Suprapubic skin (tissue), 4 donors: ENCODE results near the gene CLIC2. TPM values are rescaled to one million over a fixed set of nuclear protein-coding genes. Genes with fewer than 3 reads are reported as not detected.

Source experiments
- DNase-seq, 2 donors: peaks; one replicate each; pipeline ENCODE4 v3.0.0-alpha.2; 2019; ENCODE audit warnings: low spot score in 2 of 2
- H3K27ac ChIP-seq: fragments of 200-600 bp; sonication (generic); one replicate; pipeline ENCODE4 v1.5.1; 2019
- H3K27me3 ChIP-seq: fragments of 200-600 bp; sonication (generic); one replicate; pipeline ENCODE4 v1.5.1; 2019
- H3K36me3 ChIP-seq: fragments of 200-600 bp; sonication (generic); one replicate; pipeline ENCODE4 v1.5.1; 2019
- H3K4me1 ChIP-seq: fragments of 200-600 bp; sonication (generic); one replicate; pipeline ENCODE4 v1.5.1; 2019
- H3K4me3 ChIP-seq: fragments of 200-600 bp; sonication (generic); one replicate; pipeline ENCODE4 v1.5.1; 2019; ENCODE audit warnings: mild to moderate bottlenecking
- H3K9me3 ChIP-seq: fragments of 200-600 bp; sonication (generic); one replicate; pipeline ENCODE4 v1.5.1; 2019
- EP300 ChIP-seq: sonication (generic); formaldehyde crosslinking; IDR thresholded peaks from one replicate; pipeline ENCODE4 v1.6.1; 2017; ENCODE audit warnings: antibody characterized with exemption
- POLR2A ChIP-seq, 2 donors: fragments of 450-650 bp; IDR thresholded peaks; one replicate each; pipeline ENCODE4 v1.6.1; 2017; ENCODE audit warnings: antibody characterized with exemption in 2 of 2, mild to moderate bottlenecking in 2 of 2, moderate library complexity in 2 of 2
- POLR2AphosphoS5 ChIP-seq, 3 donors: sonication (generic); formaldehyde crosslinking; IDR thresholded peaks; one replicate each; pipeline ENCODE4 v1.6.1; 2017; ENCODE audit warnings: antibody characterized with exemption in 3 of 3
- WGBS: methylation state at CpG from one replicate; pipeline ENCODE4 v1.1.5; 2018; 5-methylcytosine and 5-hydroxymethylcytosine counted together
- total RNA-seq, 4 donors: library from RNA; depleted of rRNA; stranded (reverse); fragments of >200 nt; gene quantifications; one replicate each; pipeline ENCODE4 v1.1.0, GENCODE V29; 2016
- TF ChIP-seq, protein P1 (sequence below), 2 donors: fragments of 200-600 bp in 1 of 2; fragments of 450-650 bp in 1 of 2; sonication (generic) in 1 of 2; IDR thresholded peaks; one replicate each; pipeline ENCODE4 v1.5.1; 2016 to 2019; ENCODE audit warnings: antibody characterized with exemption in 2 of 2, mild to moderate bottlenecking in 1 of 2, moderate library complexity in 1 of 2

The CLIC2 gene
- total RNA-seq, 4 donors from 2014 or later: 4.8 to 9.2 (median 7.4) TPM

DNA sequence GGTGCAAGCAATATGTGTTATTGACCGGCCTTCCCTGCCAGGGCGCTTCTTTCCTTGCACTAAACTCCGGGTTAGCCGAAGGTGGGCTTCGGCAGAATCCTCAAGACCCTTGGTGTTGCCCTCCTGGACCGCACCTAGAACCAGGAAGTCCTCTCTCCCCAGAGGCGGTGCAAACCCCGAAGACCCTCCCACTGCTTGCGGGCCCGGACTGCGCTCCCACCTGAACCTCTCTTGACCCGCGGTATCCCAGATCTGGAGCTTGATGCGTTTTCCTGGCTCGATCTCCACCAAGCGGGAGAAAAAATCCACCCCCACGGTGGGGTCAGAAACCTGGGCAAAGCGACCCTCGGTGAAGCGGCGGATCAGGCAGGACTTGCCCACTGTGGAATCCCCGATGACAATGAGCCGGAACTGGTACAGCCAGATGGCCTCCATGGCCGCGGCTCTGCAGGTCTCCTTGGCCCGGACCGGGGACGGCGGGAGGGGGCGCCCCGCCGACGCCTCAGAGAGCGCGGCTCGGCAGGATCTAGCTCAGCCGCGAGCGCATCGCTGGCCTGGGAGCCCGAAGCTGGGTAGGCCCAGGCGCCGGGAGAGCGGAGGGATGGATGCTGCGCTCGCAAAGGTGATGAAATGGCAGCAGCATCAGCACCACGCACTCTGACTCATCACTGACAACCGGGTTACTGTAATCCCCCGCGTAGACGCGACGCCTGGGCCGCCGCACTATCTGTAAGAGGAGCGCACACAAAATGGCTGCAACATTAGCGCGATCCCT is 70.4 kb downstream of the CLIC2 start, which contains the start of gene RAB39B:
RAB39B (minus strand) TSS at position 638 of the 775 bp plus-strand sequence; CDS start at position 435, 203 bp downstream.
- Histone ChIP-seq H3K27ac (no peak within 1 kb of the TSS), H3K4me3 (peak within 1 kb of the TSS; percentile 37), H3K36me3 (no peaks in the 10 kb centered on the region), H3K27me3 (peaks cover 4% of the 10 kb centered on the region), H3K9me3 (no peaks in the 10 kb centered on the region), H3K4me1 (no peaks in the 10 kb centered on the region)
- TF ChIP-seq EP300 (no peak), POLR2A (IDR thresholded peaks at IDR 0.05) (no peak), POLR2AphosphoS5 (IDR thresholded peaks at IDR 0.05) (no peak)
- TF ChIP-seq, protein P1, sequence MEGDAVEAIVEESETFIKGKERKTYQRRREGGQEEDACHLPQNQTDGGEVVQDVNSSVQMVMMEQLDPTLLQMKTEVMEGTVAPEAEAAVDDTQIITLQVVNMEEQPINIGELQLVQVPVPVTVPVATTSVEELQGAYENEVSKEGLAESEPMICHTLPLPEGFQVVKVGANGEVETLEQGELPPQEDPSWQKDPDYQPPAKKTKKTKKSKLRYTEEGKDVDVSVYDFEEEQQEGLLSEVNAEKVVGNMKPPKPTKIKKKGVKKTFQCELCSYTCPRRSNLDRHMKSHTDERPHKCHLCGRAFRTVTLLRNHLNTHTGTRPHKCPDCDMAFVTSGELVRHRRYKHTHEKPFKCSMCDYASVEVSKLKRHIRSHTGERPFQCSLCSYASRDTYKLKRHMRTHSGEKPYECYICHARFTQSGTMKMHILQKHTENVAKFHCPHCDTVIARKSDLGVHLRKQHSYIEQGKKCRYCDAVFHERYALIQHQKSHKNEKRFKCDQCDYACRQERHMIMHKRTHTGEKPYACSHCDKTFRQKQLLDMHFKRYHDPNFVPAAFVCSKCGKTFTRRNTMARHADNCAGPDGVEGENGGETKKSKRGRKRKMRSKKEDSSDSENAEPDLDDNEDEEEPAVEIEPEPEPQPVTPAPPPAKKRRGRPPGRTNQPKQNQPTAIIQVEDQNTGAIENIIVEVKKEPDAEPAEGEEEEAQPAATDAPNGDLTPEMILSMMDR (IDR thresholded peaks at IDR 0.05): no peak
- WGBS: 27% methylated on average over 47 of the region's 58 CpGs
- no peak for DNase-seq

- Histone ChIP-seq H3K36me3 (no peaks in the 10 kb centered on the region), H3K4me3 (no peak overlapping the region), H3K27ac (no peak overlapping the region), H3K4me1 (no peaks in the 10 kb centered on the region), H3K27me3 (peaks cover 4% of the 10 kb centered on the region), H3K9me3 (no peaks in the 10 kb centered on the region)
- DNase-seq: no peak
- 44% methylated on average over 5 of the region's 5 CpGs for WGBS
- TF ChIP-seq, protein P1 (IDR thresholded peaks at IDR 0.05): no peak
- no peak for TF ChIP-seq POLR2A (IDR thresholded peaks at IDR 0.05)
- TF ChIP-seq POLR2AphosphoS5 (IDR thresholded peaks at IDR 0.05): no peak
- TF ChIP-seq EP300: no peak
Measured at GRCh38 chrX:155262970-155263754, 71.3 kb downstream of the CLIC2 start.

- WGBS: 42% methylated on average over 3 of the region's 3 CpGs
Measured at GRCh38 chrX:155259752-155260151, 74.7 kb downstream of the CLIC2 start.

GRCh38 chrX:155251391-155251790 is 83.0 kb downstream of the CLIC2 start:
- WGBS: 31% methylated on average over 1 of the region's 1 CpG
- H3K36me3 ChIP-seq: no peaks in the 10 kb centered on the region
- H3K4me1 ChIP-seq: no peaks in the 10 kb centered on the region
- TF ChIP-seq EP300: no peak
- no peak for TF ChIP-seq POLR2AphosphoS5 (IDR thresholded peaks at IDR 0.05)
- TF ChIP-seq, protein P1 (IDR thresholded peaks at IDR 0.05): no peak
- TF ChIP-seq POLR2A (IDR thresholded peaks at IDR 0.05): no peak
- no peak overlapping the region for H3K27ac ChIP-seq
- no peak overlapping the region for H3K4me3 ChIP-seq
- DNase-seq: no peak
- no peaks in the 10 kb centered on the region for H3K9me3 ChIP-seq
- H3K27me3 ChIP-seq: no peaks in the 10 kb centered on the region

More at GRCh38 chrX:155259752-155260151, 74.7 kb downstream of the CLIC2 start:
- H3K27ac ChIP-seq: no peak overlapping the region
- H3K4me3 ChIP-seq: no peak overlapping the region
- TF ChIP-seq, protein P1 (IDR thresholded peaks at IDR 0.05): no peak
- TF ChIP-seq POLR2AphosphoS5 (IDR thresholded peaks at IDR 0.05): no peak
- TF ChIP-seq POLR2A (IDR thresholded peaks at IDR 0.05): no peak
- TF ChIP-seq EP300: no peak
- peaks cover 4% of the 10 kb centered on the region for H3K27me3 ChIP-seq
- no peaks in the 10 kb centered on the region for H3K4me1 ChIP-seq
- no peaks in the 10 kb centered on the region for H3K9me3 ChIP-seq
- no peak for DNase-seq
- no peaks in the 10 kb centered on the region for H3K36me3 ChIP-seq

- TF ChIP-seq, protein P1 (IDR thresholded peaks at IDR 0.05): no peak
- no peak for TF ChIP-seq POLR2AphosphoS5 (IDR thresholded peaks at IDR 0.05)
- no peak for TF ChIP-seq EP300
- no peak for TF ChIP-seq POLR2A (IDR thresholded peaks at IDR 0.05)
- no peak overlapping the region for H3K4me3 ChIP-seq
- no peak overlapping the region for H3K27ac ChIP-seq
- no peaks in the 10 kb centered on the region for H3K27me3 ChIP-seq
- H3K36me3 ChIP-seq: no peaks in the 10 kb centered on the region
- 66% methylated on average over 4 of the region's 4 CpGs for WGBS
- DNase-seq: no peak
- no peaks in the 10 kb centered on the region for H3K4me1 ChIP-seq
- no peaks in the 10 kb centered on the region for H3K9me3 ChIP-seq
Measured at GRCh38 chrX:155247497-155247896, 86.9 kb downstream of the CLIC2 start.
